ENCODE data around the gene NR2F2.

The NR2F2 gene

DNA sequence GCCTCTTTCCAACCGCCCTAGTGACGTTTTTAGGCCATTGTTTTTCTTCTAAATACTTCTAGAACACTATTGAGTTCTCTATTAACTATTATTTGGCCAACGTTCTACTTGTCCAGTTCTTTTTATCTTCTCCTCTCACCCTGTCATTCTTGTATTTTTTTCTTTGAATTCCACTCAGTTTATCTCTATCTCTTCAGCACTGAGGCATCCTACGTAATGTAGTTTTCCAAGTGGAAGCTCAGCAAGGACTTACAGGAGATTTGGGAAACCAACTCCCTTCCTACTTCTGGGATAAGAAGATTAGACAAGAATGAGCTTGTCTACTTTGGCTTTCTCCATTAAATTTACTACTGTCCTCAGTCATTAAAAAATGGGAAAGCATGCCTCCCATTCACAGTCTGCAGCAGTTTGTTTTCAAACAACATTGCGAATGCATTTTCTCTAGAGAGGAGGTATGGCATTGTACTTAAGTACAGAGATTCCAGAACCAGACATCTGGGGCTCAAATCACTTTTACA lies 21.3 kb upstream of the NR2F2 start:
- Mint-ChIP-seq H3K36me3 (ENCODE audit: low read depth) (no peaks in the 10 kb centered on the region), H3K4me3 (no peak overlapping the region), H3K27ac (no peak overlapping the region), H3K9me3 (no peaks in the 10 kb centered on the region), H3K4me1 (ENCODE audit: low read depth) (no peaks in the 10 kb centered on the region), H3K27me3 (ENCODE audit: low read depth) (no peaks in the 10 kb centered on the region)

DNA sequence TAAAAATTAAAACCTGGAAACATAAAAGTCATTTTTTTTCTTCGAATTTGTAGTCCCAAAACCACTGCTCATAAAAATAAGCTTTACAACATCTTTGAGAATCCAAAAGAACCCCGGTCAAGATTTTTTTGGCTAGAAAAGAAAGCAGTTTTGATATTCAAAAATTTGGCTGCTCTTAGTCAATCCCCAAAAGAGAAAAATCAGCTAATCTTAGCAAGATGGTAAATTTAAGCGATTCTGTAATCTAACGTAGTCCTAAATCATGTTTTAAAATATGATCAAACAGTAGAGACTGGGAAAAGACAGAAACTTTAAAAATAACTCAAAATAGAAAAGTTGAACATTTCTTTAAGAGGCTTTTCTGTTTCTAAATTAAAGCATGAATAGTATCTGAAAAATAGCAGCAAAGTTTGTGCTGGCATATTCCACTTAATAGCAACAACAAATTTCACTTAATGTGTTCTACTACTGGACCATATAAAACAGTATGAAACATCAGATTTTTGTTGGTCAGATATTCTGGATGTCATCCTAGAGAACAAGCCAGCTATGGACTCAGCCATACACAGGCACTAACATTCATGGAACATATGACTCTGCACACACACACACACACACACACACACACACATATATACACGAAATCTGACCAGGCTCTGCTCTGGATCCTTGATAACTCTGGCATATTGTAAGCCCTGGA lies 19.1 kb upstream of the NR2F2 start:
- Mint-ChIP-seq H3K9me3 (no peaks in the 10 kb centered on the region), H3K36me3 (ENCODE audit: low read depth) (no peaks in the 10 kb centered on the region), H3K27me3 (ENCODE audit: low read depth) (no peaks in the 10 kb centered on the region), H3K27ac (no peak overlapping the region), H3K4me1 (ENCODE audit: low read depth) (no peaks in the 10 kb centered on the region), H3K4me3 (no peak overlapping the region)

DNA sequence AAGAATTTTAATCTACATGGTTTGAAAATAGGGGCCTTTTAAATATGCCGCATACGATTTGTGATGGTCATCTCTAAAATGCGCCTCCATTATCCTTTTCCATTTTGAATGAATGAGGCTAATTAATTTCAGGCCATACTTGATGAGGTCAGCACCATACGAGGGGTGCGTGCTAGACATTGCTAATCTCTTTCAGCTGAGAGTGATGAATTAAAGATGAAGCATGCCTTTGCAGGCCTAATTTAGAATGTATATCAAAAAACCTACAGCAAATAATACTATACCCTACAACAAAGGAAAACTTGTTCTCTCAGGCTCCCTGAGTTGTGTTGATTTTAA lies 18.6 kb upstream of the NR2F2 start:
- no peaks in the 10 kb centered on the region for H3K9me3 Mint-ChIP-seq
- no peak overlapping the region for H3K4me3 Mint-ChIP-seq
- H3K27ac Mint-ChIP-seq = no peak overlapping the region
- no peaks in the 10 kb centered on the region for H3K4me1 Mint-ChIP-seq (ENCODE audit: low read depth)
- peaks cover 5% of the 10 kb centered on the region for H3K27me3 Mint-ChIP-seq (ENCODE audit: low read depth)
- H3K36me3 Mint-ChIP-seq (ENCODE audit: low read depth) = no peaks in the 10 kb centered on the region

DNA sequence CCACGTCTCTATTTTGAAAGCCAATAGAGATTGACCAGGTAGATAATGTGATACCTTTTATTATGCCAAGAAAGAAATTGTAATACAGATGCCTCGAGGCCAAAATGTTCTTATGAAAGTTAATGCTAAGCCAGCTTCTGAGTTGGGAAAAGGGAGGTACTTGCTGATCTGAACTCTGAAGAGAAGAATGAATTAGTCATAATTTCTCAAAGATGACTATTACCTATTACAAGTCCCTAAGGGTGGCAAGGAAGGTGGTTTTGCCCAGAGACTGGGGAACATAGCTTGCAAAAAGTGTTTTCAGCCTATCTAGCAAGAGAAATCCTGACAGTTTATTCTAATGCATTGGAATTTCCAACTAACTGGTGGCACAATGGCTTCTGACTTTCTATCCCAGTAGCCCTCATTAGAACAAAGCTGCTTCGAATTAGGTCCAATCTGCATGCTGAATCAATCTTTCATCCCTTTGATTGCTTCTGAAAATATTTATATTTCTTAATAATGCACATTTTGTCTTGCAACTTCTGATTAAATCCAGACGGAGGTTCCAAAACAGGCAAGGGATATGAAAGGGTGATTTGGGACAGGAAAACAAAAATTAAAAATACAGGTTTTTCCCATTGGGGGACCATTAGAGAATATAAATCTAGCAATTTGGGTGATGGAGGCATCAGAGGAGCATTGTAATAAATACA lies 17.7 kb upstream of the NR2F2 start:
- Mint-ChIP-seq H3K4me3 (no peak overlapping the region), H3K9me3 (no peaks in the 10 kb centered on the region), H3K27ac (no peak overlapping the region), H3K4me1 (ENCODE audit: low read depth) (no peaks in the 10 kb centered on the region), H3K36me3 (ENCODE audit: low read depth) (no peaks in the 10 kb centered on the region), H3K27me3 (ENCODE audit: low read depth) (peaks cover 5% of the 10 kb centered on the region)

DNA sequence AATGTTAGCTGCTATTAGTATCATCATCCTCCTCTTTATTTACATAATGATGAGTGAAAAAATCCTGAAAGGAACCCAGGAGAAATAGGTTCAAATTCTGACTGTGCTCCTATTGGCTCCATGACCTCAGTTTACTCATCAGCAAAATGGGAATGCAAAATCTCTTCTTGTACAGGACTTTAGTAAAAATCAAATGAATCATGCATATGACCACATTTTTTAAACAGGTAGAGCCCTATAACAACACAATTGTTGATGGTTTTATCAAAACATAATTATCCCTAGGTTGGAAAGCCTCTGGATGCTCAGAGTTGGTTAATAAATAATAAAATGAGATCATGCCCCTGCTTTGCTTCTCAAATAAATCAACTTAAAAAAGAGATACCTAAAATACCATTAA lies 16.0 kb upstream of the NR2F2 start:
- Mint-ChIP-seq H3K36me3 (ENCODE audit: low read depth) (no peaks in the 10 kb centered on the region), H3K9me3 (no peaks in the 10 kb centered on the region), H3K27me3 (ENCODE audit: low read depth) (peaks cover 13% of the 10 kb centered on the region), H3K4me1 (ENCODE audit: low read depth) (no peaks in the 10 kb centered on the region), H3K27ac (no peak overlapping the region), H3K4me3 (no peak overlapping the region)

DNA sequence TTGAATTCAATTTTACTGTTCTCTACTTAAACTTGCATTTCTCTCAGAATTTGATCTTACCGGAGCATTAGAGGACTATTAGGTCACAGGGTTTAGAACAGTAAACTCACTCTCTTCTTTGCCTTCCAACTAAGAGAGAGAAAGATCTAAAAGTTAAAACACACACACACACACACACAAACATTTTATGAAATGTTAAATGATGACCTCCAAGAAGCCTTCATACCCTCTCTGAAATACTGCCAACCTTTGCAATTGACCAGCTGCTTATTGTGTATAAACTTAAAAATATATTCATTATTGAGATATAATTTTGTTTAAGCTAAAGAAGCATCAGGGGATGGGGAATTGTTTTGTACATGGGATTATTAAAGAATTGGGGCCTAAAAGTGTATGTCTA lies 15.5 kb upstream of the NR2F2 start:
- H3K4me1 Mint-ChIP-seq (ENCODE audit: low read depth) = no peaks in the 10 kb centered on the region
- H3K4me3 Mint-ChIP-seq = no peak overlapping the region
- H3K27me3 Mint-ChIP-seq (ENCODE audit: low read depth) = peaks cover 18% of the 10 kb centered on the region
- H3K36me3 Mint-ChIP-seq (ENCODE audit: low read depth) = no peaks in the 10 kb centered on the region
- H3K27ac Mint-ChIP-seq = no peak overlapping the region
- H3K9me3 Mint-ChIP-seq = no peaks in the 10 kb centered on the region

DNA sequence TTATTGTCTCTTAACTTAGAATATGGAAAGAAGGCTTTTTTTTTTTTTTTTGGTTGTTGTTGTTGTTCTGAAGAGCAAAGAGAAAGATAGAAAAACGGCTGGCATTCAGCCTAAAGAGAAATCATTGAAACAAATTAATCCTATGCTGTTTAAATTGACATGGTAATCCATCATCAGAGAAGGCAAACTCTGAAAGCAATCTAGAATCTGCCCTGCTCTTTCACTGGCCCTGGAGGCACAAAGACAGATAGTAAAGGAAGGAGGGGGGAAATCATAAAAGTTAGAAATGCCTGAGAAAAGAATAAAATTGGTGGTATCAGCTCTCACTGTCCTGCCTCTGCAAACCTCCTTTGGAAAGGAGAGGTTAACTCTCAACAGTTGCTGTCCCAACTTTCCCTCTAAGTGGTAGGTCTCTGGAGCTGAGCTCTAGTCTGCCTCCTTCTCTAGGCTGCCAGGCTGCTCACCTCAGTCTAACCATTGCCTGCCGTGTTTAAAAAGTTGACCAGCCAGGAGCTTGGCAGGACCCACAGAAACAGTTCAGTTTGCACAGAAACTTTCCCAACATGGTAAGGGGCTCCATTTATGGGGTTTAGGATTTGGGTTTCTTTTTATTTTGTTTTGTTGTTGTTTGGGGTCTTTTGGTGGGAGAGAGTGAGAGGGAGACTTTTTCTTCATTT lies 13.4 kb upstream of the NR2F2 start:
- H3K36me3 Mint-ChIP-seq (ENCODE audit: low read depth) = no peaks in the 10 kb centered on the region
- H3K4me1 Mint-ChIP-seq (ENCODE audit: low read depth) = no peaks in the 10 kb centered on the region
- H3K9me3 Mint-ChIP-seq = no peaks in the 10 kb centered on the region
- no peak overlapping the region for H3K4me3 Mint-ChIP-seq
- H3K27me3 Mint-ChIP-seq (ENCODE audit: low read depth) = peaks cover 35% of the 10 kb centered on the region
- no peak overlapping the region for H3K27ac Mint-ChIP-seq

DNA sequence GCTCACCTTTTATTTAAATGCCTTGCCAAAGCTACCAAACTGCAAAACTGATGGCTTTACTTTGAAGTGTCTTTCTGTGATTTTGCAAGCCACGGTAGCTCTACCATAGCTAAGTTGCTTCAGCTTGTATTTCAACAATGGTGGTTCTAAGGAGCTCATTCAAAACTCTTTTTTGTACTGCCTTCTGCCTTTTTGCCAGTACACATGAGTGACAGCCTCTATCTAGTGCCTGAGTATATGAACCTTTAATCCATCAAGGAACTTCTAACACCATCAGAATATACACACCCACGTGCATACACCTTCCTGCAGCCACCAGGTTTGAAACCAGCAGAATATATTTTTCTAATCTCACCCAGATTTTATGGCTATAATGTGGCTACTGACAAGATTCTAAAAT lies 10.4 kb upstream of the NR2F2 start:
- Mint-ChIP-seq H3K27me3 (ENCODE audit: low read depth) (peaks cover 62% of the 10 kb centered on the region), H3K27ac (no peak overlapping the region), H3K4me3 (no peak overlapping the region), H3K9me3 (no peaks in the 10 kb centered on the region), H3K4me1 (ENCODE audit: low read depth) (no peaks in the 10 kb centered on the region), H3K36me3 (ENCODE audit: low read depth) (no peaks in the 10 kb centered on the region)

DNA sequence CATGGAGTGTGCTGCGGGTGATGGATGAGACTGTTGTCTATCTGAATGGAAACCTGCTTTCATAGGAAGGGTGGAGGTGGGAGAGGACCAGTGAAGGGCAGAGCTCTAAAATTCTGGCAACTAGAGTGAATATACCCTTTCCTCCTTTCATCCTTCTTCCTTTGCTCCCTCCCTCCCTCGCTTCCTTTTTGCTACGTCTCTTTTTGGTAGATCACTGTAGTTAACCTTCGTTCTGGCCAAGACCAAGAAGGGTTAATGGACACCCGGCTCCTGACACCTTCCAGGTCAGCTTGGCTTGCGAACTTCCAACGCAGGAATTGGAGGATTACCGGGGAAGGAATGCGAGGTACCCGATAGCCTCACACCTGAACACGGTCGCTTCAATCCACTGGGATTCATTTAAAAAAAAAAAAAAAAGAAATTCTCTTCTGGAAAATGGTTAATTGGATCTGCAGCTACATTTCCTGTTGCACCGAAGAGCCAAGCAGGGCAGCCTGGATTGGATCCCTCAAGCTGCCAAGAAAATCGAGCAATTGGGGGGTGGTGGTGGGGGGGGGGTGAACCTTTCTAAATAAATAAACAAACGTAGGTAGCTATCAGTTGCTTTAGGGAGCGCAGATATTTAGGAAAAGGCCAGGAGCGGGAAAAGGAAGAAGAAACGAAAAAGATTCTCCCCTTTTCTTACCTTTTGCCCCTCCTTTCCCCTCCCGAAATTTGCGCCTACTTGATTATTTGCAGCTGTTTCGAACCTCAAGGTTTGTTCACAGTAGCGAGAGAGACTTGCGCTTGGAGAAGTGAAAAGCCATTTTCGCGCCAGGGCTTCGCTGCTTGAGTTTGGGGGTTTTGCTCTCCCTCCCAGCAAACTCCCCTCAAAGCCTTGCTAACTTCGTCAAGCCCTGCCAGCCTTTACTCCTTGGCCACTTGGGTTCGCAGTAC lies 9.5 kb upstream of the NR2F2 start:
- Mint-ChIP-seq H3K27ac (no peak overlapping the region), H3K36me3 (ENCODE audit: low read depth) (no peaks in the 10 kb centered on the region), H3K9me3 (no peaks in the 10 kb centered on the region), H3K27me3 (ENCODE audit: low read depth) (peaks cover 71% of the 10 kb centered on the region), H3K4me1 (ENCODE audit: low read depth) (no peaks in the 10 kb centered on the region), H3K4me3 (no peak overlapping the region)

DNA sequence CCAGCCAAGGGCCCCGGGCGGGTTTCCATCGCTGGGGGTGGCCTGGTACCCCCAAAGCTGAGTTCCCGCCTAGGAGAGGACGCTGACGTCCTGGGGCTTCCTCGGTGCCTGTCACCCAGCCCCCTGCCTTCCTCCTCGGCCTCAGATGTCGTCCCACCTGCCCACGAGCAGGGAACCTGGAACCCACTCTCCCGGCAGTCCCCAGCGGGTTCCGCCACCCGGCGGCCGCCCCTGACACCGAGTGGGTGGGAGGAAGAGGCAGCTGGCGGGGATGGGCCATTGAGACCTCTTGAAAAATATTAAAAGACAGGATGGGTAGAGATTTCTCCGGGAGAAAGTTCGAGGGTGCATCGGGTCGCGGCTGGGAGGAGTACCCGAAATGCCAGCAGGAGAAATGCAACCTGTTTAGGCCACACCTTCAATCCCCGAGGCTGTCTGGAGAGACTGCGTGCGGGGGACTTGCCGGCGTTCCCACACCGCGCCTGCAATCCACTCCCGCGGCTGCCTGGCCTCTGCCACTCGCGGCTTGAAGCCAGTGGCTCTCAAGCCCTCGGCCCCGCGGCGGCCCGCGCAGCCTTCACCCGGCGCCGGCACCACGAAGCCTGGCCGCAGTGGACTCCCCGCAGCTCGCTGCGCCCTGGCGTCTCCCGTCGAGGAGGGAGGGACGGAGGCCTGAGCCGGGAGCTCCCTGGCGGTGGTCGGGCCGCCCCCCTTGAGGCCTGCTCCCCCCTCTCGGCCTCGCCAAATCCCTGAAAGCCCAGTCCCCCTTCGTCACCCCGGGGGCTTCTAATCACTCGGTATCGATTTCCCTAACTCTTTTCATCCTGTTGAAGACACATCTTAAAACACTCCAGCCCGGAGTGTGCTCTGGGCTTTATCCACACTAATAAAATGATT lies 8.6 kb upstream of the NR2F2 start:
- Mint-ChIP-seq H3K9me3 (no peaks in the 10 kb centered on the region), H3K27me3 (ENCODE audit: low read depth) (peaks cover 76% of the 10 kb centered on the region)

DNA sequence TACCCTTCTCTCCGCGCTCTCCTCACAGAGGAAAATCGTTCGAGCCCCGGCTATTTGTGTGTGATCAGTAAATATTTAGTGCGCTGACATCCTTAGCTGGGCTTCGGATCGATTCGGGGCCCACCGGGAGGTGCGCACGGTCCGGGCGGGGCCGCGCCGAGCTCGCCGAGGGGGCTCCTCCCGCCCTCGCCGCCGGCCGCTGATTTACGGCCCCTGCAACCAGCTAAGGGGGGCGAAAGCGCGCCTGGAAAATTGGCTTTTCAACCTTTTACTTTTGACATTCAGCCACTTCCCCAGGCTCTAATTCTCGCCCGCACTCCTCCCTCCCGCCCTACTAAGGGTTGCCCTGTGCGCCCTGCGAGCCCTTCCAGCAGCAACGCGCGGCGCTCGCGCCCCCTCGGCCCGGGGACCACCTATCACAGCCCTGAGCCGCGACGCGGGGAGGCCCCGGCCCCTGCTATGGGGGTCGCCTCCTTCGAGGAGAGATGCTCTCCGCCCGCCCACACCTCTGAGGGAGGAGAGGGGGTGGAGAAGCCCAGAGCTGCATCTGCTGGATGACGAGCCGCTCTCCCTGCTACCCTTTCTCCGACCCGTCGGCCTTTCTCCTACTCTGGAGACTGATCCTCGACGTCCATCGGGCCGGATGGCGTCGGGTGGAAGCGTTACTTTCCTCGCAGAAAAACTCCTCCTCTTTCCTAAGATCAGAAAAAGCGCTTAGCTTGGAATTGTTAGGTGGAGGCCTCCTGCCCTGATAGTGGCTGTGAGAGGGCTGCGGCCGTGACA lies 7.8 kb upstream of the NR2F2 start:
- Mint-ChIP-seq H3K27ac (no peak overlapping the region), H3K27me3 (ENCODE audit: low read depth) (peaks cover 83% of the 10 kb centered on the region), H3K4me1 (ENCODE audit: low read depth) (no peaks in the 10 kb centered on the region), H3K4me3 (no peak overlapping the region), H3K9me3 (no peaks in the 10 kb centered on the region), H3K36me3 (ENCODE audit: low read depth) (no peaks in the 10 kb centered on the region)

More for the DNA sequence above, 8.6 kb upstream of the NR2F2 start:
- H3K4me1 Mint-ChIP-seq (ENCODE audit: low read depth) = no peaks in the 10 kb centered on the region
- H3K4me3 Mint-ChIP-seq = no peak overlapping the region
- H3K36me3 Mint-ChIP-seq (ENCODE audit: low read depth) = no peaks in the 10 kb centered on the region
- H3K27ac Mint-ChIP-seq = no peak overlapping the region

DNA sequence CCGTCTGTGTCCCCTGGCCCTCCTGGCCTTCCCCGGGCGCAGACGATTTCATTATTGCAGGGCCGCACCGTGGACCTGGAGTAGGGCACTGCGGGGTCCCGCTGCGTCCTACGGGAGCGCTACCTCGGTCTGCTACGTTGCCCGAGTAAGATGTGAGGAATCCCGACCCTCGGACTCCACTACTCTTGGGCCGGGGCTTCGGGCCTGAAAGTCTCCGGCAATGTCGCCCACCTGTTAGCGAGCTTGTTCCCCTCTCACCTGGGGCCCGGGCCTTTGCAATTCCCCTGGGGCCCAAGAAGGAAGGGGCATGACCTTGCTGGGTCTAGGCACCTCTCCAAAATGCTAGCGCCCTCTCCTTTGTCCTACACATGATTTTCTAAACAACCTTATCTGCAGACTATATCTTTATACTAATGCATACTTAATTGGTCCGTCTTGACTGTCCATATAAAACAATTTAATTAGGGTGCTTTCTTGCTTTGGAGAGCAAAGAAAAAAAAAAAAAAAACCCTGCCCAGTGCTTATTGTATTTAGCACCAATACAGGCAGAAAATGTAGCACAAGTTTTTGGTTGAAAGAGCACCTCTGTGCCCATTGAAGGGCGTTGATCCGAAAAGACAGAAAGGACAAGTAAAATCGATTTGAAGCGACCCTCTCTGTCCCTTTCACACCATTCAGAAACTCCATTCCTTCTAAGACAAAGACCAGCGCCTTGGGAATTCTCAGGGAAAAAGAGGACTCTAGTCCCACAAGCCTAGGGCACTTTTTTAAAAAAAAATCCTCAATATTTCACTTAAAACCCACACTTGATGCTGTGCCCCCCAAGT lies 7.0 kb upstream of the NR2F2 start:
- Mint-ChIP-seq H3K4me3 (no peak overlapping the region), H3K27ac (no peak overlapping the region), H3K36me3 (ENCODE audit: low read depth) (no peaks in the 10 kb centered on the region), H3K27me3 (ENCODE audit: low read depth) (peaks cover 91% of the 10 kb centered on the region), H3K4me1 (ENCODE audit: low read depth) (no peaks in the 10 kb centered on the region), H3K9me3 (no peaks in the 10 kb centered on the region)
